Gastroesophageal sphincter (tissue), 3 donors: ENCODE measurements around the gene RIPOR3.

Source experiments
- POLR2A ChIP-seq, 2 donors: fragments of 450-650 bp; IDR thresholded peaks; one replicate each; pipeline ENCODE4 v1.6.1; 2017; ENCODE audit warnings: antibody characterized with exemption in 2 of 2, mild to moderate bottlenecking in 2 of 2, moderate library complexity in 1 of 2
- POLR2AphosphoS5 ChIP-seq: sonication (generic); formaldehyde crosslinking; IDR thresholded peaks from one replicate; pipeline ENCODE4 v1.6.1; 2017; ENCODE audit warnings: antibody characterized with exemption
- TF ChIP-seq, protein P1 (sequence below), 4 experiments: fragments of 200-600 bp in 2 of 4; fragments of 450-650 bp in 2 of 4; sonication (generic) in 1 of 4; IDR thresholded peaks; one replicate each; pipeline ENCODE4 v1.5.1; 2017 to 2019; ENCODE audit warnings: antibody characterized with exemption in 4 of 4, mild to moderate bottlenecking in 2 of 4, moderate library complexity in 2 of 4

DNA sequence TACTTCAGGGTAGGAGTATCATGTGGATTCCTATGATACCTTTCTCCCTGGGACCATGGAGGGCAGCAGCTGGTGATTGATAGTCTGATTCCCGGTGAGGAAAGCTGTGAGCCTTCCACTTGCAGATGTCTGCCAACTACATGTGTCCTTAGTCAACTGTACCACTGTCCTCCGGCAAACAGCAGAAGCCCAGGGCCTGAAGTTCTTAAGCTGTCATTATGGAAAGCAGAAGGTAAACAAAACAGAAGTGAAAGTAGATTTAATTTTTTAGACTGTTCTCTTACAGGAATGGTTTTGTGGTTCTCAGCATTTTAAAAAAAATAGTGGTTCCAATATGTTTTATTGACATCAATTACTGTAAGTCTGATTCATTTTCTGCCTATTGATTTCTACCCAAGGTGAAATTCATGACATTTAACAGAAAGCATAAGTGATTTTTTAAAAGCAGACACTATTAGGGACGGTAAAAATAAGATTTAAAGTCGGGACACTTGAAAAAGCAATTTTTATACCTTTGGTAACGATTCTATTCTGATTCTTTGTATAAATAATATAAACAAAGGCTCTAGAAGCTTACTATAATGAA lies 144.5 kb downstream of the RIPOR3 start:
- TF ChIP-seq POLR2AphosphoS5 (no peak), POLR2A (IDR thresholded peaks at IDR 0.05) (no peak)
- TF ChIP-seq, protein P1, sequence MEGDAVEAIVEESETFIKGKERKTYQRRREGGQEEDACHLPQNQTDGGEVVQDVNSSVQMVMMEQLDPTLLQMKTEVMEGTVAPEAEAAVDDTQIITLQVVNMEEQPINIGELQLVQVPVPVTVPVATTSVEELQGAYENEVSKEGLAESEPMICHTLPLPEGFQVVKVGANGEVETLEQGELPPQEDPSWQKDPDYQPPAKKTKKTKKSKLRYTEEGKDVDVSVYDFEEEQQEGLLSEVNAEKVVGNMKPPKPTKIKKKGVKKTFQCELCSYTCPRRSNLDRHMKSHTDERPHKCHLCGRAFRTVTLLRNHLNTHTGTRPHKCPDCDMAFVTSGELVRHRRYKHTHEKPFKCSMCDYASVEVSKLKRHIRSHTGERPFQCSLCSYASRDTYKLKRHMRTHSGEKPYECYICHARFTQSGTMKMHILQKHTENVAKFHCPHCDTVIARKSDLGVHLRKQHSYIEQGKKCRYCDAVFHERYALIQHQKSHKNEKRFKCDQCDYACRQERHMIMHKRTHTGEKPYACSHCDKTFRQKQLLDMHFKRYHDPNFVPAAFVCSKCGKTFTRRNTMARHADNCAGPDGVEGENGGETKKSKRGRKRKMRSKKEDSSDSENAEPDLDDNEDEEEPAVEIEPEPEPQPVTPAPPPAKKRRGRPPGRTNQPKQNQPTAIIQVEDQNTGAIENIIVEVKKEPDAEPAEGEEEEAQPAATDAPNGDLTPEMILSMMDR (IDR thresholded peaks at IDR 0.05): no peak
